Endothelial cell of umbilical vein (primary cell): Measurements from ENCODE around the gene MPIG6B. TPM values are rescaled to one million over a fixed set of nuclear protein-coding genes. Genes with fewer than 3 reads are reported as not detected.

Source experiments
- BruUV-seq: library from RNA; stranded (reverse); fragments of 400-500 nt; replicated peaks from 2 replicates; lab custom pipeline; 2021; lab: Mats Ljungman, UMichigan
- CTCF ChIA-PET: fragments of 300-600, 350-600 bp; sonication (Branson Sonifier 250); formaldehyde crosslinking; loops from one replicate; lab custom pipeline; 2021; ENCODE audit warnings: antibody characterized with exemption, inconsistent platforms; lab: Charles Lee
- POLR2A ChIA-PET: fragments of 300-600, 350-600 bp; sonication (Branson Sonifier 250); formaldehyde crosslinking; loops from one replicate; lab custom pipeline; 2021; ENCODE audit warnings: antibody characterized with exemption, inconsistent platforms; lab: Charles Lee
- DNase-seq: peaks from one replicate; pipeline ENCODE4 v3.0.0-alpha.2; 2011; ENCODE audit warnings: low read depth, low spot score
- FAIRE-seq: peaks from 2 replicates; lab custom pipeline; 2011; peaks lifted over from hg19 to GRCh38; lab: Jason Lieb, UNC
- H2AFZ ChIP-seq: 2 replicates; pipeline ENCODE4 v1.6.0; 2012; ENCODE audit warnings: low read depth, low read length, control low read depth, inconsistent platforms
- H3K27ac ChIP-seq: 2 replicates; pipeline ENCODE4 v1.5.1; 2011; ENCODE audit warnings: low read depth, mild to moderate bottlenecking, control low read depth, low read length, moderate library complexity; ENCODE audit not compliant: insufficient read depth
- H3K27me3 ChIP-seq, 2 experiments: 2 replicates each; pipeline versions ENCODE4 v1.6.0 to v1.6.1; 2011; ENCODE audit warnings: low read length in 2 of 2, mixed read lengths in 1 of 2; ENCODE audit not compliant: control insufficient read depth in 2 of 2, insufficient read depth in 2 of 2
- H3K36me3 ChIP-seq, 2 experiments: 2 replicates in 1 of 2; 3 replicates in 1 of 2; pipeline ENCODE4 v1.5.1; 2011; ENCODE audit warnings: low read length in 2 of 2, mild to moderate bottlenecking in 1 of 2, moderate library complexity in 1 of 2; ENCODE audit not compliant: control insufficient read depth in 2 of 2, insufficient read depth in 2 of 2; ENCODE audit errors: extremely low read depth in 1 of 2
- H3K4me1 ChIP-seq: 3 replicates; pipeline ENCODE4 v1.5.1; 2011; ENCODE audit warnings: mild to moderate bottlenecking, low read length; ENCODE audit not compliant: control insufficient read depth, insufficient read depth; ENCODE audit errors: extremely low read depth
- H3K4me2 ChIP-seq: 2 replicates; pipeline ENCODE4 v1.6.1; 2011; ENCODE audit warnings: low read length, control low read depth, mixed read lengths; ENCODE audit not compliant: insufficient read depth
- H3K4me3 ChIP-seq, 3 experiments: fragments of 200-600 bp in 1 of 3; sonication (generic), shearing (Covaris generic) in 1 of 3; replicated peaks in 1 of 3; 2 replicates each; pipeline ENCODE4 v1.5.1; 2011 to 2016; ENCODE audit warnings: control low read depth in 3 of 3, low read length in 3 of 3, mild to moderate bottlenecking in 2 of 3, inconsistent platforms in 1 of 3, low read depth in 1 of 3, moderate library complexity in 1 of 3; ENCODE audit not compliant: insufficient read depth in 1 of 3
- H3K79me2 ChIP-seq: 2 replicates; pipeline ENCODE4 v1.6.0; 2012; ENCODE audit warnings: low read length, inconsistent platforms; ENCODE audit not compliant: control insufficient read depth, insufficient read depth
- H3K9ac ChIP-seq: replicated peaks from 2 replicates; pipeline ENCODE3; 2011; ENCODE audit warnings: low read length, control low read depth; ENCODE audit not compliant: insufficient read depth; ENCODE audit errors: extremely low read depth
- H3K9me1 ChIP-seq: replicated peaks from 3 replicates; pipeline ENCODE4 v1.6.0; 2011; ENCODE audit warnings: mild to moderate bottlenecking, low read length; ENCODE audit not compliant: control insufficient read depth, insufficient read depth; ENCODE audit errors: extremely low read depth
- H3K9me3 ChIP-seq: replicated peaks from 2 replicates; pipeline ENCODE4 v1.5.1; 2012; ENCODE audit warnings: low read length, inconsistent platforms; ENCODE audit not compliant: control insufficient read depth, insufficient read depth
- H4K20me1 ChIP-seq: replicated peaks from 2 replicates; pipeline ENCODE3; 2011; ENCODE audit warnings: mild to moderate bottlenecking, low read length; ENCODE audit not compliant: control insufficient read depth, insufficient read depth; ENCODE audit errors: extremely low read depth
- EZH2 ChIP-seq: IDR thresholded peaks from 2 replicates; pipeline ENCODE4 v1.6.1; 2012; ENCODE audit warnings: borderline replicate concordance, low read depth, mild to moderate bottlenecking, moderate library complexity, low read length, inconsistent platforms; ENCODE audit not compliant: severe bottlenecking
- FOS ChIP-seq: IDR thresholded peaks from 2 replicates; pipeline ENCODE4 v1.6.1; 2011; ENCODE audit warnings: mild to moderate bottlenecking, low read length, moderate library complexity, borderline replicate concordance; ENCODE audit not compliant: insufficient read depth
- GATA2 ChIP-seq: IDR thresholded peaks from 2 replicates; pipeline ENCODE4 v1.7.0; 2011; ENCODE audit warnings: low read depth, mild to moderate bottlenecking, moderate library complexity, mixed read lengths, low read length; ENCODE audit not compliant: insufficient read length, insufficient read depth
- JUN ChIP-seq: IDR thresholded peaks from 2 replicates; pipeline ENCODE4 v1.6.1; 2011; ENCODE audit warnings: borderline replicate concordance, low read depth; ENCODE audit not compliant: insufficient read length, insufficient read depth
- MYC ChIP-seq: IDR thresholded peaks from one replicate; pipeline ENCODE4 v1.6.1; 2011; ENCODE audit warnings: mild to moderate bottlenecking, low read depth, low read length
- POLR2A ChIP-seq: IDR thresholded peaks from 2 replicates; pipeline ENCODE4 v1.6.1; 2012; ENCODE audit warnings: low read depth, mild to moderate bottlenecking, control low read depth, low read length
- POLR2AphosphoS5 ChIP-seq: IDR thresholded peaks from 2 replicates; pipeline ENCODE4 v1.6.1; 2012; ENCODE audit warnings: low read depth, mild to moderate bottlenecking, control low read depth, low read length, moderate library complexity; ENCODE audit not compliant: insufficient read depth
- dilution Hi-C: fragments of 300-500 bp; cut with MboI; formaldehyde crosslinking; loops from one replicate; pipeline ENCODE4 v1.15.0; 2019; ENCODE audit warnings: low sequenced_read_pairs; ENCODE audit not compliant: extremely low pct_ligation_motif_present
- intact Hi-C: fragments of 100-400 bp; cut with micrococcal nuclease; formaldehyde crosslinking; loops from one replicate; pipeline ENCODE4 v1.10.0; 2022
- polyA plus RNA-seq, 4 experiments: library from polyadenylated mRNA; depleted of rRNA in 3 of 4; stranded (reverse) in 3 of 4; unstranded in 1 of 4; fragments of >200 nt; gene quantifications; 2 replicates each; pipeline versions ENCODE4 v1.2.1 to v1.2.3, GENCODE V29; 2011 to 2012; ENCODE audit warnings: missing spikeins in 1 of 4
- total RNA-seq: library from RNA; stranded (reverse); gene quantifications from 2 replicates; pipeline ENCODE4 v1.2.3, GENCODE V29; 2021
- TF ChIP-seq, protein P1 (sequence below), 2 donors: IDR thresholded peaks; 1 replicate in 1 of 2; 2 replicates in 1 of 2; pipeline ENCODE4 v1.5.1; 2011; ENCODE audit warnings: low read length in 2 of 2, mild to moderate bottlenecking in 2 of 2, moderate library complexity in 2 of 2, control low read depth in 1 of 2, inconsistent platforms in 1 of 2, low read depth in 1 of 2; ENCODE audit not compliant: insufficient read depth in 1 of 2; ENCODE audit errors: extremely low read depth in 1 of 2
- TF ChIP-seq, protein P2 (sequence below): IDR thresholded peaks from 2 replicates; pipeline ENCODE4 v1.6.1; 2011; ENCODE audit not compliant: insufficient read depth, insufficient read length

MPIG6B gene
- total and polyA plus RNA-seq, 2 donors (not counting 3 experiments of a cell fraction or from before 2014, with no cell fraction given) = not detected

DNA sequence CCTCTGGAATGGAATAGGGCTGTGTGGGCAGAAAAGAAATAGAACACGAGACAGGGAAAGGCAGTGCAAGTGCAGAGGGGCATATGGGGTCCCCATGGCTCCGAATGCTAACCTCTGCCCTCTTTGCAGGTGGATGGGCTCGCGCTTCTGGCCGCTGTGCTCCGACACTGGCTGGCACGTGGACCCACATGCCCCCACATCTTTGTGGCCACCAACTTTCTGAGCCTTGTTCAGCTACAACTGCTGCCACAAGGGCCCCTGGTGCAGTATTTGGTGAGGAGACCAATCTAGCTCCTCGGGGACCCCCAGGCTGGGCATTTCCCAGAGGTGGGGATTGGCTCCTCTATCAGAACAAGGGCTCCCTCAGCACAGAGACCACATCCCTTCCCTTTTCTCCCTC, 38.2 kb downstream of the MPIG6B start:
- intact Hi-C loops (no loop called here), dilution Hi-C loops (no loop called here)
- Histone ChIP-seq H3K9me3 (no peaks in the 10 kb centered on the region), H4K20me1 (no peaks in the 10 kb centered on the region), H3K79me2 (no peaks in the 10 kb centered on the region), H3K4me2 (no peak overlapping the region), H3K27me3 (no peaks in the 10 kb centered on the region), H3K4me1 (no peaks in the 10 kb centered on the region), H3K9me1 (no peaks in the 10 kb centered on the region), H3K36me3 (peaks cover 2% of the 10 kb centered on the region in 2 experiments), H3K9ac (no peak overlapping the region), H3K4me3 (no peak overlapping the region), H3K27ac (no peak overlapping the region), H2AFZ (no peak overlapping the region)
- CTCF ChIA-PET = interaction anchor here (1.0 kb wide), 1 partner anchor 9 kb away, joined by 3 read pairs; no protein-coding TSS in a partner anchor
- FAIRE-seq (no peak), DNase-seq (no peak)
- BruUV-seq = no TSS peak
- POLR2A ChIA-PET = no interaction called here
- TF ChIP-seq MYC (no peak), POLR2AphosphoS5 (no peak), POLR2A (no peak), EZH2 (no peak), FOS (no peak), JUN (no peak), GATA2 (no peak)
- TF ChIP-seq, protein P1, sequence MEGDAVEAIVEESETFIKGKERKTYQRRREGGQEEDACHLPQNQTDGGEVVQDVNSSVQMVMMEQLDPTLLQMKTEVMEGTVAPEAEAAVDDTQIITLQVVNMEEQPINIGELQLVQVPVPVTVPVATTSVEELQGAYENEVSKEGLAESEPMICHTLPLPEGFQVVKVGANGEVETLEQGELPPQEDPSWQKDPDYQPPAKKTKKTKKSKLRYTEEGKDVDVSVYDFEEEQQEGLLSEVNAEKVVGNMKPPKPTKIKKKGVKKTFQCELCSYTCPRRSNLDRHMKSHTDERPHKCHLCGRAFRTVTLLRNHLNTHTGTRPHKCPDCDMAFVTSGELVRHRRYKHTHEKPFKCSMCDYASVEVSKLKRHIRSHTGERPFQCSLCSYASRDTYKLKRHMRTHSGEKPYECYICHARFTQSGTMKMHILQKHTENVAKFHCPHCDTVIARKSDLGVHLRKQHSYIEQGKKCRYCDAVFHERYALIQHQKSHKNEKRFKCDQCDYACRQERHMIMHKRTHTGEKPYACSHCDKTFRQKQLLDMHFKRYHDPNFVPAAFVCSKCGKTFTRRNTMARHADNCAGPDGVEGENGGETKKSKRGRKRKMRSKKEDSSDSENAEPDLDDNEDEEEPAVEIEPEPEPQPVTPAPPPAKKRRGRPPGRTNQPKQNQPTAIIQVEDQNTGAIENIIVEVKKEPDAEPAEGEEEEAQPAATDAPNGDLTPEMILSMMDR (IDR thresholded peaks at IDR 0.05; ENCODE audit: extremely low read depth in 1 of 2, insufficient read depth in 1 of 2, low read depth in 1 of 2, low read length in 2 of 2) = no peak
- TF ChIP-seq, protein P2, sequence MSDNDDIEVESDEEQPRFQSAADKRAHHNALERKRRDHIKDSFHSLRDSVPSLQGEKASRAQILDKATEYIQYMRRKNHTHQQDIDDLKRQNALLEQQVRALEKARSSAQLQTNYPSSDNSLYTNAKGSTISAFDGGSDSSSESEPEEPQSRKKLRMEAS = no peak
